Measurements from ENCODE around the gene KLHL41. TPM values are rescaled to one million over a fixed set of nuclear protein-coding genes. Genes with fewer than 3 reads are reported as not detected.
A peak's percentile ranks its signal among the peaks of the same experiment; 100 is the strongest.

The KLHL41 gene
- total and polyA plus RNA-seq, 2 of the 13 experiments (the other 11 are each of a cell fraction or from before 2014, with no cell fraction given), result 0.07 to 0.31 TPM

- TF ChIP-seq ZNF562 (CRISPR knock-in tag; IDR thresholded peaks at IDR 0.05; ENCODE audit: borderline replicate concordance) (no peak), NR2F1 (CRISPR knock-in tag; IDR thresholded peaks at IDR 0.05) (no peak), WIZ (CRISPR knock-in tag; IDR thresholded peaks at IDR 0.05) (no peak), ZNF281 (CRISPR knock-in tag; IDR thresholded peaks at IDR 0.05; ENCODE audit: borderline replicate concordance) (no peak), ETV5 (CRISPR knock-in tag; IDR thresholded peaks at IDR 0.05; ENCODE audit: borderline replicate concordance) (no peak), CBX5 (CRISPR knock-in tag; IDR thresholded peaks at IDR 0.05; ENCODE audit: borderline replicate concordance) (no peak), USF2 (IDR thresholded peaks at IDR 0.05; ENCODE audit: low read depth, low read length) (no peak), USF2 (CRISPR knock-in tag; IDR thresholded peaks at IDR 0.05; ENCODE audit: borderline replicate concordance) (no peak), FOXA3 (CRISPR knock-in tag; IDR thresholded peaks at IDR 0.05) (0 out of 2 replicates have a peak, but pooled peaks have one; percentile 26), TCF7L2 (IDR thresholded peaks at IDR 0.05; ENCODE audit: low read depth, low read length) (no peak), ARID2 (CRISPR knock-in tag; IDR thresholded peaks at IDR 0.05; ENCODE audit: borderline replicate concordance) (no peak), KLF12 (CRISPR knock-in tag; IDR thresholded peaks at IDR 0.05; ENCODE audit: borderline replicate concordance) (no peak), ZFY (CRISPR knock-in tag; IDR thresholded peaks at IDR 0.05) (no peak), ZFX (CRISPR knock-in tag; IDR thresholded peaks at IDR 0.05; ENCODE audit: low read depth) (no peak), ZNF317 (CRISPR knock-in tag; IDR thresholded peaks at IDR 0.05) (no peak), ZNF646 (CRISPR knock-in tag; IDR thresholded peaks at IDR 0.05) (no peak), ZNF709 (CRISPR knock-in tag; IDR thresholded peaks at IDR 0.05) (no peak), TFE3 (CRISPR knock-in tag; IDR thresholded peaks at IDR 0.05) (peak; percentile 49; the same call in 1 of the 2 replicates)
These were observed 1.8 kb upstream of the KLHL41 start (continued) for GRCh38 chr2:169507698-169508097.

Measured in HepG2 (cell line).